ENCODE data around the gene HDHD5.

Gene HDHD5

DNA sequence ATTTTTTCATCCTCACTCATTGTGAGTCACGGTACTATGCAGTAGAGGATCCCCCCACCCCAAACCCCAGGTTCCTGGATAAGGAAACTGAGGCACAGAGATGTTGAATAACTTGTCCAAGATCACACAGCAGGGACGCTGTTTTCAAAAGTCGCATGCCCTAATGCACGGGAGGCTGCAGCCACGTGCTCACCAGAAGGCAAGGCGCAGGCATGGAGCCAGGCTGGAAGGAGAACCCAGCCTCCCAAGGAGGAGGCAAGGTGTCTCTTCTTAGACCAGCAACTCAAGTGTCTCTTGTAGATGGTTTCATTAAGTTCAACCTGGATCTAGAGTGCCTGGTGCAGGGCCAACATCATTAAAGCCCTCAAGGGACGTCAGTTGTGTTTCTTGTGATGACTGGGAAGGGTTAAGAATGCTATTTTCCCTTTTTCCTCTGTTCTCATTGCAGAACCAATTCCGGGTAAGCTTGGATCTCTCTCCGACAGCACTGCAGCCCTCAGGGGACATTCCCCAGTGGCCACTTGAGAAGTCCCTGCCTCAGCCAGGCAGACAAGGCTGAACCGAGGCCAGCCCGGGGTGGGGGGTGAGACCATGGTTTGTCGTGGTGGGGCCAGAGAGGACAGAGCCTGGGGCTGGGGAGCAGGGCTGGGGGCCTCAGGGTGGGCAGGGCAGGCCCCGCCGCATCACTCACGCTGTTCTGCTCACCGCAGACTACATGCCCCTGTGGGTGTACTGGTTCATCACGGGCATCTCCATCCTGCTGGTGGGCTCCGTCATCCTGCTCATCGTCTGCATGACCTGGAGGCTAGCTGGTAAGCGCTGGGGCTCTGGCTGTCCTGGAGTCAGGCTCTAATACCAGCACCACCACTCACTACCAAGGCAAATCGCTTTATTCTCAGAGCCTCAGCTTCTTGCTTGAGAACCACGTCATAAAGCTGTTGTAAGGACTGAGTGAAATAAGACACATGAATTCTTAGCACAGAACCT is 53.6 kb downstream of the HDHD5 start:
- DNase-seq (ENCODE audit: low spot score): no peak

DNA sequence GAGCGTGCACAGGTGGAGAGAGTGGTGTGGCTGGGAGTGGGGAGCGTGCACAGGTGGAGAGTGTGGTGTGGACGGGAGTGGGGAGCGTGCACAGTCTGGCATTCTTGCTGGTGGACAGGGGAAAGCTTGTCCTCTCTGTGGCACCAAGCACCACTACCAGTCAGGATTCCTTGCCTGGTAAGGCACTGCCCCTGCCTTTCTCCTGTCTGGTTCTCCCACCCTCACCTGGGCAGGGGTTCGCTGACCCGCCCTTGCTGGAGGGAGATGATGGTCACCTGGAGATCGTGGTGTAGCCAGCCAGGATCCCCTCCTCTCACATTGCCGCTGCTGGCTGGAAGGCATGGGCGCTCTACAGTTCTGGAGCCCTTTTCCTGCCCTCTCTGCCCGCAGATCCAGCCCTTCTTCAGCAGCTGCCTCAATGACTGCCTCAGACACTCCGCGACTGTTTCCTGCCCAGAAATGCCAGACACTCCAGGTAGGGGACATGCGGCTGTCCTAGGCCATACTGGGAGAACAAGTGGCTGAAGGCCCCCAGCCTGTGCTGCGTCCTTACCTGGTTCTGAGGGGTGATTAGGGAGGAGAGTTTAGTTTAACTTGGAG is 54.6 kb downstream of the HDHD5 start:
- no peak for DNase-seq (ENCODE audit: low spot score)

DNA sequence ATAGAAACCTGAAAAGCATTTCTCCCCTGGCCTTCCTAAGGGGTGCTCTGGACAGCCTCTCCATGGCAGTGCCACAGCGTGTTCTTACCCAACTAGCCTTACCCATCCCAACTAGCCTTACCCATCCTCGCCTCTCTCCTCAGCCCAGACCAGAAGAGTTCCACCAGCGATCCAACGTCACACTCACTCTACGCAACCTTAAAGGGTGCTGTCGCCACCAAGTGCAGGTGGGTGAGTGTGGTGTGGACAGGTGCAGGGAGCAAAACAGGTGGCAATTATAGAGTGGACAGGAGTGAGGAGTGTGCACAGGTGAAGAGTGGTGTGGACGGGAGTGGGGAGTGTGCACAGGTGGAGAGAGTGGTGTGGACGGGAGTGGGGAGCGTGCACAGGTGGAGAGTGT is 55.7 kb downstream of the HDHD5 start:
- DNase-seq (ENCODE audit: low spot score): no peak

DNA sequence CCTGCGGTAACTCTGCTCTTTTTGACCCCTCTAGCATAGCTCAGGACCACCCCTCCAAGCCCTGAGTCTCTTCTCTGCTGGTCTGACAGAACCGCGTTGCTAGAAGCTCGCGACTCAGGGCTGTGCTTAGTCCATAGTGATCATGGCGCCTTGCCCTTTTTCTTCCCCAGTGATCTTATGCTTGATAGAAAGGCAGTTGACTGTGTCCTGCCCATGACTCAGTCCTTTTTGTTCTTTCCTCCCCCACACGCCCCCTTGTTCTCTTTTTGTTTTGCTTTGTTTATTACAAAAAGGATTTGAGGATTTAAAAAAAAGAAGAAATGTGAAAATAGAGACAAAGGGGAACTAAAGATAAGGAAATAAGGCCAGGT is 56.8 kb downstream of the HDHD5 start:
- no peak for DNase-seq (ENCODE audit: low spot score)

DNA sequence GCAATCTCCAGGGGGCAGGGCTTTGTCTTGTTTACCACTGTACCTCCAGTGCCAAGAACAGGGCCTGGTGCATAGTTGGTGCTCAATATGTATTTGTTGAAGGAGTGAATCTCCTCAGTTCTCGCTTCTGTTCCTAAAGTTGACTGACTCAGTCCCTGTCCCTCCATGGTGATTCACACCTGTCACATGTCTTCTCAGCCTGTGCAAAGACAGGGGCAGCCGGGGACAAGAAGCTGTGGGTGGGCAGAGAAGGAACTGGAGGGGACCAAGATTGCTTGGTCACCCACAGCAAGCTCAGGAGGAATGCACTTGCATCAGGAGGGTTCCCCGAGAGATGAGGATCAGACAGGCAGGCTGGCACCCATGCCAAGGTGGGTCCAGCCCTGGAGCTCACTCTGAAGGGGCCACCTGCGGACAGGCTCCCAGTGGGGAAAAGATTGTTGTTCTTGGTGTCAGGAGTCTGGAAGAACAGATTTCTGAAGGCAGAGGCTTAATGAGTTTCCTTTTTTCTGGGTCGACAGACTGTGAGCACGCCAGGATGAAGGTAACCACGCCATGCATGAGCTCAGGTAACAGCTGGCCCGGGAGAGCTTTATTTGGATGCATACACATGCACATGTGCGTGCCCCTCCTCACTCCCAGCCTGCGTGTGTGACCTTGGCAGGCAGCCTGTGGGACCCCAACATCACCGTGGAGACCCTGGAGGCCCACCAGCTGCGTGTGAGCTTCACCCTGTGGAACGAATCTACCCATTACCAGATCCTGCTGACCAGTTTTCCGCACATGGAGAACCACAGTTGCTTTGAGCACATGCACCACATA is 57.4 kb downstream of the HDHD5 start:
- DNase-seq (ENCODE audit: low spot score): no peak

DNA sequence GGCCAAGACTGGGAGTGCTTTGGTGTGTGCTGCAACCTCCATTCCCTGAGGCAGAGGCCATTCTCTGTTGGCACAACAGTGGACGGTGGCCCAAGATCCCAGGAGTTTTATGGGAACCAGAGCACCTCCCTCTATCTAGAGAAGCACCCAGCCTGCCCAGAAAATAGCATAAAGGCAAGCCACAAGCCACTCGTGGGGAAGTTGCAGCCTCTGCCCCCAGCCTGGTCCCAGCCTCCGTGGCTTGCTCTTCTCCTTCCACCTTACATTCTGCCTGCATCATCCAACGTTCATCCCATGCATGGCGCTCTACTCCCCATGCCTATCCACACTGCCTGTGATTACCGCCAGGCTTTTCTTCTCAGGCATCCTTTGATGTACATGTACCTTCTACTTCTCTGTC is 58.5 kb downstream of the HDHD5 start:
- DNase-seq (ENCODE audit: low spot score): no peak

DNA sequence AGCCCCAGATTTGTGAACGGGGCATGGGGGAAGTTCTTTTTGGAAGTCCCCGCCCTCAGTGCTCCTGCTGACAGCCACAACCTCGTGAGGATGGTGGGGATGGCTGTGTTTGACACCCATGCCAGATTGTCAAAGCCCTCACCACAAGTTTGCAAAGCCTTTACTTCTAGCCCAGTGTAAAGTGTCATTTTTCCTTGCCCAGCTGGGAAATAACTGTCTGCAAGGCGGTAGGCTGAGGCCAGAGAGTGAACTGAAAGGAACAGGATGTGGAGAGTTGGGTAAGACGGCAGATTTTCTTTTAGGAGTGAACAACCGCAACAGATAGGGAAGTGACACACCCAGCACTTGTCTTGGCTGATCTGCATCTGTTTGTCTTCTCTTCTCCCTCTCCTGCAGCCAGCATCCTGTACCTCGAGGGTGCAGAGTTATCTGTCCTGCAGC is 60.7 kb downstream of the HDHD5 start:
- DNase-seq (ENCODE audit: low spot score): peak; percentile 52

DNA sequence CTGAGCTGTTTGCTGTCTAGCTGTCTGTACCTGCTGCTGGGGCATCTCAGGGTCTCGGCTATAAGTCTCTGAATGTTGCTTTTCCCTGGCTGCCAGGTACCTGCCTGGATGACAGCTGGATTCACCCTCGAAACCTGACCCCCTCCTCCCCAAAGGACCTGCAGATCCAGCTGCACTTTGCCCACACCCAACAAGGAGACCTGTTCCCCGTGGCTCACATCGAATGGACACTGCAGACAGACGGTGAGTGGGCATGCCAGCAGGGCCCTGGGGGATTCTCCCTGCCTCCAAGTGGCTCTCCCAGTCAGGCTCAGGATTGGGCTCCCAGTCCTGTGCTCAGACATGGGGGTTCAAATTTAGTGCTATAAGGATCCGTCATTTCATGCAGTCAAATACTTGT is 61.4 kb downstream of the HDHD5 start:
- no peak for DNase-seq (ENCODE audit: low spot score)

DNA sequence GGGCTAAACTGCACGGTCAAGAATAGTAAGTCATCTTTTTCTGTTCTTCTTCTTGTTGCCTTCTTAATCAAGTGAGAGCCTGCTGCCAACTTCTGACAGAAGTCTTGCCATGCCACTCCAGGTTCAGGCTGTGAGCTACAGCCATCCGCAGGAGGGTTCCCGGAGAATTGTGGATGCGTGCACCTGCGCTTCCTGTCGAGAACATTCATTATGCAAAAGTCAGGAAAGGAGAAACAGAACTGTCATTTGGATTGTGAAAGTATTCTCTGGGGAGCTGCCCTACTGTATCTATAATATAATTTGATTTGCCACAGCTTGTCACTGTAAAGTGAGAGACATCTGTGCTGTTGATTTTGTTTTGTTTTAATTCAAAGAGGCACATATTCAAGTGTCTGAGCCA is 62.0 kb downstream of the HDHD5 start:
- DNase-seq (ENCODE audit: low spot score): no peak

DNA sequence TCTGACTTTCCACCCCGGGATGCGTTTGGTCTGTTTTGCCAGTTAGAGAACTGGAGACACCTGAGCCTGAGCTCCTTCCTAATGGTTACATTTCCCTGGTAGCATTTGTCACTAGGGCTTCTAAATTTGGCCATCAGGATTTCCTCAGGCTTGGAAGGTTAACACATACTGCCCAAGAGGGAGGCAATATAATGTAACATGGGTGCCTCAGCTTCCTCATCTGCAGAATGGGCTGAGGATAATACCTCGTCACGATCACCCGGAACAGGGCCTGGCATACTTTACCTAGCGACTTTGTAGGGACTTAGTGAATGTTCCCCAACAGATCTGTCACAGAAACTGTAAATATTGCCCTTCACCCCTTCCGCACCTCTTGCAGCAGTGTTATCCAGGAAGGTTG is 63.0 kb downstream of the HDHD5 start:
- no peak for DNase-seq (ENCODE audit: low spot score)

DNA sequence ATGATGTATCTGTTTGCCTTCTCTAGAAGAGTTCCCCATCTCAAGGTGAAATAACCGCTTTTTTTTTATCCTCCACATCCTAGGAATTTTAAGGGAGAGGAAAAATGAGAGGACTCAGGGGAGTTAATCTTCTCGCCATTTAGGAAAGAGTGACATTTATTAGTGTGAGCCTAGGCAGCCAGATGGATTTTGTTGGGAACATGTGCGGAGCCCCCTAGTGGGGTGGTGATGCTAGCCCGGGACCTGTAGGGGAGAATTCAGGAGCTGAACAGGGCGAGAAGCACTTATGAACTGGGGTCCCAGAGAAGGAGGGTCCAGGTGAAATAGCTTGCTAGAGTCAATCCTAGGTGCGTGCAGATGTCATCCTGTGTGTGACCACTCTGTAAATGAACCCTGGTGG is 63.5 kb downstream of the HDHD5 start:
- no peak for DNase-seq (ENCODE audit: low spot score)

DNA sequence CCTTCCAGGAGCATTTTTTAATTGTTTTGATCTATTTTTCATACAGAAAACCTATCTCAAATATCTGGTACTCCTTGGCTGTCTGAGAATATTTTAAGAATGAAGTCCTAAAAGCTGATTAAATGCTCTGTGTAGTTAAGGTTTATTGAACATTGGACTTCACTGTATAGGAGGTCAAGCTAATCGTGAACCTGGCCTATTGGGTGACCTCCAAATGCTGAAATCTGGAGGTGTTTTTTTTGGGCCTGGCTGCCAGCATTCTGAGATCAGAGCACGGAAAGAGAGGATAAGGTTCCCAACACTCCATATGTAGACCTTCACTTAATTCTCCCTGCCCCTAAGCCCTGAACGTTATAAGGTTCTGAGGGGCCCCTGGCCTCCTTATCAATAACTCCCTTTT is 66.0 kb downstream of the HDHD5 start:
- DNase-seq (ENCODE audit: low spot score): no peak

DNA sequence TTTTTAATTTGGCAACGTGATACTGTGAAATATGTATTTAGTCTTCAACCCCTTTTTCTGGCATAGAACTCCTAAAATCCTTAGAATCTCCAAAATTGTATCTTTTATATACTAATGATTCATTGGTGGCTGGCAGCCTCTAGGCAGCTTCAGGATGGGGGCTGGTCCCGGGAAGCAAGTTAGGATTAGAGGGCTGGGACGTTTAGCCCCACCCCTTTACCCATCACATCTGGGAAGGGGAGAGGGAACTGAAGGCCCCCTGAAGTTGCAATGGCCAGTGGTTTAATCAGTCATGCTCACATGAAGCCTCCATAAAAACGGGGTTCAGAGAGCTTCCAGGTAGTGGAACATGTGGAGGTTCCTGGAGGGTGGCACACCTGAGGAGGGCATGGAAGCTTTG is 67.2 kb downstream of the HDHD5 start:
- no peak for DNase-seq (ENCODE audit: low spot score)

DNA sequence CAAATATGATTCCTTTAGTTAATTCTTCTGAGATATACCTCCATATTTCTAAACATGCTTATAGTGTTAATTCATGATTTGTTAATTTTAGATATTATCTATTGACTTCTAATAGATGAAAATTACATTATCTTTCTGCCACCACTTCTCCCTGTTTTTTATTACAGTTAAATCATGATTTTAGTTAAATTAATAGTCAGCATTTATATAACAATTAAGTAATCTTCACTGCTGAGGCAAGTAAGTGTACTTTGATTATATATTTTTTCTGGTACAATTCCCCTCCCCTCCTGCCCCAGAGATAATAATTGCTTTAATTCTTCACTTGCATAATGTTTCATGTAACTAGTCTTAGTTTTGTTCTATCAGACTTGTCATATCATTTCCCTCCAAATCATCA is 68.5 kb downstream of the HDHD5 start:
- DNase-seq (ENCODE audit: low spot score): no peak

Data from CD4-positive, alpha-beta T cell treated with Interleukin-6 at 100 ng/mL for 8 hours (primary cell).